Stimulated activated CD4-positive, alpha-beta T cell treated with anti-CD3 and anti-CD28 coated beads, Interleukin-12 subunit alpha, Interleukin-12 subunit beta, amount 100 ng/mL, for 48 hours (primary cell): ENCODE data around the gene KRTAP4-6.
"Not testable (repeated sequence)": the region's sequence is repeated elsewhere in the genome, so short reads cannot be mapped to it uniquely, and the experiment has no call there.

ENCODE experiments used
- DNase-seq, 3 donors: peaks; one replicate each; pipeline ENCODE4 v3.0.0-alpha.2; 2020; ENCODE audit warnings: low read depth in 2 of 3, low spot score in 1 of 3

KRTAP4-6 gene

DNA sequence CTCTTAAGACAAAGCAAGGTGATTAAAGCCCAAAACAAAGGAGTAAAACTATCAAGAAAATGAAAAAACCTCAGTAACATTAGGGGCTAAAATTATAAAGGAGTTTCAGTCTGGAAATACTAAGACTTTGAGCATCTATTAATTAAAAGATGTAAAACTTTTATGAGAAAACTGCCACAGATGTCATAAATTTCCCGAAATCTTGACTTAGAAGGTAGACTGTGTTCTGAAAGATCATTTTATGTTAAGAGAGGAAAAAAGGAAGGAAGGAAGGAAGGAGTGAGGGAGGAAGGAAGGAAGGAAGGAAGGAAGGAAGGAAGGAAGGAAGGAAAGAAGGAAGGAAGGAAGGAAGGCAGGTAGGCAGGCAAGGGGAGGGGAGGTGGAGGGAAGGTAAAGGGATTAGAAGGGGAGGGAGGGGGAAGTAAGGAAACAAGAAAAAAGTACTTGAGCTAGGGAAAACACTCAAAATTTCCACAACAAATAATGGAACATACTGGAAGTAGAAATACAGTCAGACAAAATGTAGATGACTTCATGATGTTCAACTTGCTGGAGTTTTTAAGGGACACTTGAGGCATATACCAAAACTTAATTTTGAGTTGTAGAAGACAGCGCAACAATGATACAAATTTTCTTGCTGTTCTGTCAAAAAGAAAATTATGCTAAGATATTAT lies 7.3 kb upstream of the KRTAP4-6 start:
- DNase-seq = no peak

- no peak for DNase-seq
Measured at GRCh38 chr17:41145261-41145660, 4.9 kb upstream of the KRTAP4-6 start.

DNA sequence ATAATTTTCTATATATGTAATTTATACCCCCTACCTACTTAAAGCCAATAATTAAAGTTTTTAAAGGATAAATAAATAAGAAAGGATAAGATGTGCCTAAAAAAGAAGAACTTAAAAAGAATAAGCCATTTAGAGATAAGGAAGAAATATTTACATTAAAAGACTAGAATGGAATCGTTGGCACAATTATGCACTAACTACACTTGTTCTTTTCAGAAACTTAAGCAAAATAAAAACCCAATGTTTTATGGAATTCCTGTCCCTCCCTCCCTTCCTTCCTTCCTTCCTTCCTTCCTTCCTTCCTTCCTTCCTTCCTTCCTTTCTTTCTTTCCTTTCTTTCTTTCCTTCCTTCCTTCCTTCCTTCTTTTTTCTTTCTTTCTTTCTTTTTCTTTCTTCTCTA lies 4.5 kb upstream of the KRTAP4-6 start:
- DNase-seq = no peak

GRCh38 chr17:41141361-41141760 lies 1.0 kb upstream of the KRTAP4-6 start:
- DNase-seq = no peak

GRCh38 chr17:41139865-41140264 lies 479 bp downstream of the KRTAP4-6 start:
- not testable (repeated sequence) for DNase-seq

GRCh38 chr17:41133880-41134735 lies 6.2 kb downstream of the KRTAP4-6 start:
- no peak for DNase-seq

DNA sequence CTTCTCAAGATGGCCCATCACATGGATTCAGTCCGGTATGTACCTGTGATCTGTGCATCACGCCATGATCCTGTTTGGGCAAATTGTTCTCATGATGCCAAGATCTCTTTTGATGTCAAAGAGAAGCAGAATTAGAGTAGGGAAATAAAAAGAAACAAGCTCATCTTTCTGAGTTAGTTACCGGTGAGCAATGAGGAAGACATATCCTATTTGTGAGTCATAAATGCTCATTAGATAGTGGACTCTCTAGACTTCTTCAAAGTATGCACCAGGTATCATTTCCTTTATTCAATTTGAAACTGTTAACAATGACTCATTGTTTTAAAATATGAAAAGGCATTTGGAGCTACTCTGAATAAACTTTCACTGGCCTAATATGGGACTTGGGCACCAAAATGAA lies 8.4 kb downstream of the KRTAP4-6 start:
- DNase-seq = no peak

DNA sequence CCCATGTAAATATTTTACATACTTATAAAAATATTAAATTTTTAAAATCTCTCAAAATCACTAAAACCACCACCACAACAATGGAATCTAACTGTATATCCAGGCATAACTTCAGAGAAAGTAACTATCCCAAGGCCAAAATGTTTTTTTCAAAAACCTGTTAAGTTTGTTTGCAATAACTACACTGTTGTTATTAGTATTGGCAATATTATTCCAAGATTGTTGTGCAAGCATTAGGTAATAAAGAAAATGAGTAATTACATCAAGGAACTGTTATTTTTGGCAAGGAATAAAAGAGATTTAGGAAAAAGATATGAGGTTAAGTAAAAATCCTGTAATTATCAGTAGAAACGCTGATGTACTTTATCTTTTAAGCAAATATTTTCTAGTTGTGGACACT lies 13.0 kb downstream of the KRTAP4-6 start:
- no peak for DNase-seq

DNA sequence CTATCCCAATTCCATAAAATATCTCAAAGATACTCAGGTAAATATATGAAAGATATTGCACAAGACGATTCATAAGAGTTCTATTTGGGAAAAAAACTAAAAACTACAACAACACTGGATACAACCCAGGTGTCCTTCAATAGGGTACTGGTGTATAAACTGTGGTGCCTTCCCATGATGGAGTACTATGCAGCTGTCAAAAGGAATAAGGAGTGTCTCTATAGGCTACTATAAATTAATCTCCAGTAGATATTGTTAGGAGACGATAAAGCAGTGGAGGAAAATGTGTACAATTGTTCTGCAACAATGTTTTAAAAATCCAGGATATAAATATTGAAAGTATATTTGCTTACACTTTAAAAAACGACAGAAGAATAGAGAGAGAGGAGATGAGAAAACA lies 13.9 kb downstream of the KRTAP4-6 start:
- DNase-seq = no peak

DNA sequence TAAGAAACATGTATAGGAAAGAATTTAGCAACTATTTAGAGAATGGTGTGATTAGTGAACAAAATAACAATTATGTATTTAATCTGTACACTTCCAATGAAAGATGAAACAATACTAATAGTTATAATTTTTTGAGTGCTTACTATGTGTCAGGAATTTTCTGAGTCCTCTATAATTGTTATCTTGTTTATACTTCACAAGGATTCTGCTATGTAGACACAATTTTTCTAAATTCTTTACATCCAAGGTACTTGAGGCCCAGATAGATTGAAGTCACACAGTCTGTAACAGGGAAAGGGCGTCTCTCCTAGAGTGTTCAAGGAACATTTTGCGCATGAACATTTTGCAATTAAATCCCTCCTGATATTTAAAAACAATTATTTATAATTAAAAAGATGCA lies 15.3 kb downstream of the KRTAP4-6 start:
- no peak for DNase-seq

DNA sequence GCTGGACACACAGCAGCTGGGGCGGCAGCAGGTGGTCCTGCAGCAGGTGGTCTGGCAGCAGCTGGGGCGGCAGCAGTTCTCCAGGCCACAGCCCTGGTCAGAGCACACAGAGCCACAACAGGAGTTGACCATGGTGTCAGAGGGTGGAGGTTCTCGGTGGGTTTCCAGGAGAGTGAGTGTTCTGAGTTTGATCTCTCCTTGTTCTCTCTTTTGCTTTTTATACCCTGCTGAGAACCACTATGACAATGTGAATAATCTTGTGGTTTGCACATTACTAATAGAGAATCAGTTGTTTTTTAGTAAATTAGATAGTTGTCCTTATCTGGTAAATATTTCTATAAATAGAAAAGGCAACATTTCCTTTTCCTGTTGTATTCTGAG lies 16.4 kb downstream of the KRTAP4-6 start, which contains the start of gene KRTAP4-12:
KRTAP4-12 (minus strand) TSS at position 192 of the 381 bp plus-strand sequence; CDS start at position 132, 60 bp downstream.
- DNase-seq = not testable (repeated sequence)

- not testable (repeated sequence) for DNase-seq
Measured at GRCh38 chr17:41123292-41123990, 16.9 kb downstream of the KRTAP4-6 start.

- DNase-seq = no peak
Measured at GRCh38 chr17:41121742-41122141, 18.6 kb downstream of the KRTAP4-6 start.

DNA sequence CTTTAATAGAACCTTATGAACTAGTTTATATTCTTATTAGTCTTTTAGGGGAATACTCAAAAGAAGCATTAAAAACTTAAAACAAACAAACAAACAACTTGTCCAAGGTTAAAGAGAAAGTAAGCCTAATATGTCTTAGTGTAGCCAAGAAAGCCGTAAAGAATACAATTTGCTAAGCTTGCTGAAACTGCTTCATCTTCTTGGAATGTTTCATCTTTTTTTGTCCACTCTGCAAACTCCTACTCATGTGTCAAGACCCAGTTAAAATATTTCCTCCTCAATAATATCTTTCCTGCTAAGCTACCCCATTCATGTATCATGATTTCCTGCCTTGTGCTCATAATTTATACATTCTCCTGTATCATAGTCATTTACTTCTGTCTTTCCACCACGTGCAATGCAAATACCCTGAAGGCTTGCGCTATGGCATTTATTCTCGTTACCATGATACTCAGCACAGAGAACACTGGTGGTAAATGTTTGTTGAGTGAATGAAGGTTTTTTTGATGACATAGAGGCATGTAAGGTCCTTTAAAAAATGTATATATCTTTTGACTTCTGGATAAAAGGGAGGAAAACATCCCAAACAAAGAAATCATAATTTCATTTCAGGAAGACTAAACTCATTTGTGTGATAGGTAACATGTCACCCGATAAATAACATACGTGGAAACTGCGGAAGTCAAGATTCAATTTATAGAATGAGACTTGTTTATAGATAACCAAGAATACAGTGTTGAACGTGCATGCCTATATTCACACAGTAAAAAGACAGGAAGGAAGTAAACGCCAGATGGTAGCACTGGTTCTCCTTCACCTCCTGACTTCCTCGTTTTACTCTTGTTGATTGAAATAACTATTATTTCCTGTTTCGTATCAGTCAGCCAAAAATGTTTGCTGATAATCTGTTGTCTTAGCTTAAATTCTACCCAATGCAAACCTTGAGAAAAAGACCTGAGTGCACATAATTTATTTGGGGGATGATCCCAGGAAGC lies 20.4 kb downstream of the KRTAP4-6 start:
- not testable (repeated sequence) for DNase-seq

DNA sequence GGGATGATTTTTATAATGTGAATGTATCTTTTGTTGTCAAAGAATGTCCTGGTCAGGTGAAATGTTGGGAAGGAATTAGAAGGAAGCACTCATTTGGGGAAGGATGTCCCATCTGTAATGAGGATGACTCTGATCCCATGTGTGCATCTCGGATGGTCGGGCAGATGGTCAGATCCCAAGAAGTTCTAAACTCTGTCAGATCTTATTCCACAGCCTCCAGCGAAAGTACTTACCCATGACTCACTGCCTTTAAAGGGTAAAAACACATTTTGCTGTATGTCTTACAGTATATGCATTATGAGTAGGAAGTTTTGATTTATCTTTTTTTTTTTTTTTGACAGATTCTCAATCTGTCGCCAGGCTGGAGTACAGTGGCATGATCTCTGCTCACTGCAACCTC lies 21.6 kb downstream of the KRTAP4-6 start:
- no peak for DNase-seq

DNA sequence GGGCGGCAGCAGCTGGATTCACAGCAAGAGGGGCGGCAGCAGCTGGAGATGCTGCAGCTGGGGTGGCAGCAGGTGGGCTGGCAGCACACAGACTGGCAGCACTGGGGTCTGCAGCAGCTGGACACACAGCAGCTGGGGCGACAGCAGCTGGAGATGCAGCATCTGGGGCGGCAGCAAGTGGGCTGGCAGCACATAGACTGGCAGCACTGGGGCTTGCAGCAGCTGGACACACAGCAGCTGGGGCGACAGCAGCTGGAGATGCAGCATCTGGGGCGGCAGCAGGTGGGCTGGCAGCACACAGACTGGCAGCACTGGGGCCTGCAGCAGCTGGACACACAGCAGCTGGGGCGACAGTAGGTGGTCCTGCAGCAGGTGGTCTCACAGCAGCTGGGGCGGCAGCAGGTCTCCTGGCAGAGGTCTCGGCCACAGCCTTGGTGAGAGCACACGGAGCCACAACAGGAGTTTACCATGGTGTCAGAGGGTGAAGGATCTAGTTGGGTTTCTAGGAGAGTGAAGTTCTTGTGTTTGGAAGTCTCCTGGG lies 22.4 kb downstream of the KRTAP4-6 start, which contains the start of gene KRTAP4-11:
KRTAP4-11 (minus strand) TSS at position 528 of the 541 bp plus-strand sequence; CDS start at position 470, 58 bp downstream.
- DNase-seq = not testable (repeated sequence)

GRCh38 chr17:41116297-41116696 lies 24.0 kb downstream of the KRTAP4-6 start:
- DNase-seq = no peak

DNA sequence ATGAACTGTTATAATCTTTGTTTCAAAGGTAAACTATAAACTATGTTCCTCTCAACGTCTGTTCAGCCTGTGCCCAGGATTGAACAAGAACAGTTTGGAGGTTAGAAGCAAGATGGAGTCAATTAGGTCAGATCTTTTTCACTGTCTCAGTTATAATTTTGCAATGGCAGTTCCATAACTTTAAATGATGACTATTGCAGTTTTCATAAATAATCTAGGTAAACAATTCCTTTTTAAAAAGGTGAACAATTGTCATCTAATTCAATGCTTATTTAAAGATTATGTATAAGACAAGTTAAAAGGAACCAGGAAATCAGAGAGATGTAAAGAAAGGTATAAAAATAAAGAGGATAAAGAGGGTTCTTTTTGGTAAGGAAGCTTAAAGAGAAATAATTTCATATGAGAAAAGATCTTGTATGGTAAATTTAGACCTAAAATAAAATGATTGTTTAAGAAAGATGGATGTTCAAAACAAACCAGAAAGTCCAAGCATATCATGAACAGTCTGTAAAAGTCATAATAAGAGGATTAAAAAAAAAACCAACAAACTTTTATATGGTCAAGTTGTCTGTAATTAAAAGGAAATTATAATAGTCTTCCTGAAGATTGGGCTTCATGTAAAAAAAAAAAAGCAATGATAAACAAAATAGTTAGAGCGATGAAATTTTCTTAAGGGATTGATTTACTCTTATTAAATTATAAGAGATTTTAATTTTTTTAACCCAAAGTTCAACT lies 29.0 kb downstream of the KRTAP4-6 start:
- no peak for DNase-seq

DNA sequence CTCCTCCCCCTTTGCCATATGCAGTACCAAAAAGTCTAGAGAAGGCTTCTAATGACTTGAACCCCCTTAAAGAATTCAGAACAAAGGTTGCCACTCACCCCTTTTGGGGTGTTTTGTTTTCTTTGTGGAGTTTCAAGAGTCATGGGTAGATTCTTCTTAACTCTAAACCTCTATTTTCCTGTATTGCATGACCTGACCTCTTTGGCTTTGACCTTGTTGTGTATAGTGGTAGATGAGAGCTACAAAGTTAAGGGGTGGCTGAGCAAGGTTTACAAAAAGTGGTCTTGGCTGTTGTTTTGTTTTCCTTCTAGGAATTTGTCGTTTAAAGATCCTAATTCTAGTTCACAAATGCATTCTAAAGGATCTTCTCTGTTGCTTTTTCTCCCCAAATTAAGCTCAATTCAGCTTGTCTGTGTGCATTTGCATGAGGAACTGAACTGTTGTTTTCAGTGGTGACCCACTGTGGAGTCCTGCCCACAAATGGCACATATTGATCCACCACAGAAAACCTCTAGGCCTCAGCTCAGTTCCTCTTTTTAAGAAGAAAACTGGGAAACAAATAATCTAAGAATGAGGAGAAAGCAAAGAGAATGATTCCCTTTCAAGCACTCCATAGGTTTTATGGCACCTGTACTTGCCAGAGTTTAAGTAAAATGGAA lies 31.5 kb downstream of the KRTAP4-6 start:
- not testable (repeated sequence) for DNase-seq
